HG02884 (cell line): ENCODE results near the gene NCKAP5.
"Not testable (repeated sequence)": the region's sequence is repeated elsewhere in the genome, so short reads cannot be mapped to it uniquely, and the experiment has no call there.

Experiments
- ATAC-seq: cut with Tn5 transposase; IDR thresholded peaks from one replicate; pipeline ENCODE4 v1.9.1; 2021; ENCODE audit warnings: mild to moderate bottlenecking, moderate library complexity; ENCODE audit not compliant: unreplicated experiment

Gene NCKAP5

GRCh38 chr2:132860220-132860619 lies 708.0 kb downstream of the NCKAP5 start:
- no peak for ATAC-seq

- ATAC-seq = no peak
Observed at GRCh38 chr2:132859590-132859989, 708.7 kb downstream of the NCKAP5 start.

GRCh38 chr2:132857319-132857718 lies 710.9 kb downstream of the NCKAP5 start:
- no peak for ATAC-seq

GRCh38 chr2:132850688-132851087 lies 717.6 kb downstream of the NCKAP5 start:
- ATAC-seq = no peak

GRCh38 chr2:132849118-132849517 lies 719.1 kb downstream of the NCKAP5 start:
- no peak for ATAC-seq

DNA sequence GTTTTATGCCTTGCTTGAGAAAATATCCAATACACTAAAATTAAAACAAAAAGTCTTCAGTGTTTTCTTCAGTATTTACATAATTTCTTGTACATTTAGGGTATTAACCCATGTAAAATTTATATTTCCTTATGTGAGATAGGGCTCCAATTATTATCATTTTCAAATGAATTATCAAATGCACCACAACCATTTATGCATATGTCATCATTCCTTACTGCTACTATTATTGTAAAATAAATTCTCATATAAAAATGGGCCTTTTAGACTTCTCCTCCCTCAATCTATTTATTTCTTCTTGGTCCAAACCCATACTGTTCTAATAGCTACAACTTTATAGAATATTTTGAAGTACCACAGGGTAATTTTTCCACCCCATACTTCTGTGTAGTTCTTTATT lies 722.9 kb downstream of the NCKAP5 start:
- no peak for ATAC-seq

DNA sequence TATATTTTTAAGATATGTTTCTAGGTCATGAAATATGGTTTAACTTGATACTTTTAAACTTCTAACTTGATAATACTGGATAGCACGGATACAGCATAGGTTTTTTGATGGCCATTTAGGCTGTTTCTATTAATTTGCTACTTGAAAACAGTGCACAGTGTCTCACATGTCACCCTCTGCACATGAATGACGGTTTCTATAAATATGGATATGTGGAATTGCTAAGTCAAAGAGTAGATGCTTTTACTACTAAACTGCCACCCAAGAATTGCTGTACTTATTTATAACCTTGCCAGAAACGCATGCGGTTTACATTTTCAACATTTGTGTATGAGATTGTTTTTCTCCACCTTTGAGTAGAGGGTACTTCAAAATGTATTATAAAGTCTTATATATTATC lies 723.7 kb downstream of the NCKAP5 start:
- no peak for ATAC-seq

DNA sequence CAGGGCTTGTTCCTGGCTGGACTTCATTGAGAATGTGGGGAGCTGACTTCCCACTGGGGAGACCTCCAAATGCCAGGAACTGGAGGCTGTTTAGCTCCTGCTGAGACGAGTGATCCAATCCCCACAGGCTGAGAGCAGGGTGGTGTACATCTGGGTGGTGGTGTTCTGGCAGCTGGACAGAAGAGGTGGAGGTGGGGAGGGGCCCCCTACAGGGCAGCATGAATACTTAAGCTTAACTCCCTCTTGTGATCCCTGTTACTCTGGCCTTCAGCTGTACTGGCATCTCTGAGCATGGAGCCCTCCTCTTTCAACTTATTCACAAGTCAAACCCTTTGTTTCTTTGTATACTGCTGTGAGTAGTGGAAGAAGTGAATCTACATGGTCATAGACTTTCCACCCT lies 730.5 kb downstream of the NCKAP5 start:
- no peak for ATAC-seq

DNA sequence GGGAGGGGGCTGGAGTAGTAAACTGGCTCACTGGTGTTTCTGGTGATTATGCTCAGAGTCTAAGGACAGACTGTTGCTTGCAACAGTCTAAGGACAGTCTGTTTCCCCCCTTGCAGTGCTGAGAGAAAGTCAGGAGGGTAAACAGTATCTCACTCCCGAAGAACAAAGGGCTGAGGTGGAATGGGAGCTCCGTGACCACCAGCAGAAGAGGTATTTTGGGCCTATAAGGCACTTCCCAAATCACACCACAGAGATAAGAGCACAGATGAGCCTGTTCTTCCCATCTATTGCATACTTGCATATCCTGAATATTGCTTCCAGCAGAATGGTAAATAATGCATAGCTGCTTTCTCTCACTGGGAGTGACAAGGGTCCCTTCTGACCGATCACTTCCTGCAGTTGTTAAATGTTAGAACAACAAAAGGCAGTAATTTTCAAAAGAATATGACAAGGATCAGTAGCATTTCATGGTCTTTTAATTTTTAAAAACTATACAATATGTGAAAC lies 737.9 kb downstream of the NCKAP5 start:
- no peak for ATAC-seq

- ATAC-seq = no peak
Observed at GRCh38 chr2:132825601-132826000, 742.7 kb downstream of the NCKAP5 start.

- ATAC-seq = no peak
Observed at GRCh38 chr2:132824716-132825115, 743.5 kb downstream of the NCKAP5 start.

- ATAC-seq = no peak
Observed at GRCh38 chr2:132816234-132816633, 752.0 kb downstream of the NCKAP5 start.

DNA sequence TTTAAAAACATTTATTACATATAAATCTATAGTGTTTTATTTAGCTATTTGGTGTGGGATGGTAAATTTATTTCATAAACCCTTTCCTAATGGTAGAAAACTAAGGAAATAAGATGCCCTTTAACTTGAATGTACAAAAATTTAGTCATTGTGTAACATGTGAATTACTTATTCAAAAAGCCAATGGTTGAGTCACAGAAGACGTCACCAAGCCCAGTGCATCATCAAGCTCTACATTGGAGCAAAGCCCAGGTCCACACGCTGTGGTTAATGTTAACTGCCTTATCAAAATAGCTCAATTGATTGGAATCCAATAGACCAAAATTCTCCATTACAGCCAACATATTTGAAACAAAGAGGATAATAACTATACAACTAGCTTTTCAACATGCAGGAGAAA lies 752.7 kb downstream of the NCKAP5 start:
- no peak for ATAC-seq

DNA sequence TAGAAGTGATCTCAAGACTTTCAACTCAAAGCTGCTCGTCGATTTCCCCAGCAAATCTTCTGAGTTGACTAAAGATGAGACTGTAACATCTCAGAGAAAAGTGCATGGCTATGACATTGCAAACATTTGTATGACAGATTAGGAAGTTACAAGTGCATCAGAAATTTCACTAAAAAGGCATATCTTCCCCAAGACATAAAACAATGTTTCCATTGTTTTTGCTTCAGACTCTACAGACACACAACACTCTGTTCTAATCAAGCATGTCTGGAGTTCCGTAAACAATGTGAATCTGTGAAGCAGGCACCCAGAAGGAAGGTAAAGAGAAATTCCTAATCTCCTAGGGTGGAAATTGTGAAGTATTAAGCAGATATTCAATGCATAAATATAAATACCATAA lies 753.6 kb downstream of the NCKAP5 start:
- ATAC-seq = no peak

DNA sequence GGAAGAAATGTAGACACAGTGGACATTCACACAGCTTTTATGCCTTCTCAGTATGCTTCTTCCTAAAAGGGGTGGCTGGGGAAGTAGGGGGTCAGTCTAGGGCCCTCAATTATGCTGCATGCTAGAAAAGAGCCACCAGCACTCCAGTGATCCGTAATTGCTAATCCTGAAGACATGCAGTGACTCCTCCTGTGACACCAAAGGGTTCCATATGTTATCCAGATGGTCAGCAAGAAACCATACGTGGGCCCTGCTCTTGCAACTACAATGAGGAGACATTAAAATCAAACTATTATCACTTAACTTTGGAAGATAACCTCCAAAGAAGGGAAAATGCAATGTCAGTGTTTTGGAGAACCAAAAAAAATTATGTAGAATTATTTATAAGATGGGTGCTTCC lies 754.8 kb downstream of the NCKAP5 start:
- no peak for ATAC-seq

DNA sequence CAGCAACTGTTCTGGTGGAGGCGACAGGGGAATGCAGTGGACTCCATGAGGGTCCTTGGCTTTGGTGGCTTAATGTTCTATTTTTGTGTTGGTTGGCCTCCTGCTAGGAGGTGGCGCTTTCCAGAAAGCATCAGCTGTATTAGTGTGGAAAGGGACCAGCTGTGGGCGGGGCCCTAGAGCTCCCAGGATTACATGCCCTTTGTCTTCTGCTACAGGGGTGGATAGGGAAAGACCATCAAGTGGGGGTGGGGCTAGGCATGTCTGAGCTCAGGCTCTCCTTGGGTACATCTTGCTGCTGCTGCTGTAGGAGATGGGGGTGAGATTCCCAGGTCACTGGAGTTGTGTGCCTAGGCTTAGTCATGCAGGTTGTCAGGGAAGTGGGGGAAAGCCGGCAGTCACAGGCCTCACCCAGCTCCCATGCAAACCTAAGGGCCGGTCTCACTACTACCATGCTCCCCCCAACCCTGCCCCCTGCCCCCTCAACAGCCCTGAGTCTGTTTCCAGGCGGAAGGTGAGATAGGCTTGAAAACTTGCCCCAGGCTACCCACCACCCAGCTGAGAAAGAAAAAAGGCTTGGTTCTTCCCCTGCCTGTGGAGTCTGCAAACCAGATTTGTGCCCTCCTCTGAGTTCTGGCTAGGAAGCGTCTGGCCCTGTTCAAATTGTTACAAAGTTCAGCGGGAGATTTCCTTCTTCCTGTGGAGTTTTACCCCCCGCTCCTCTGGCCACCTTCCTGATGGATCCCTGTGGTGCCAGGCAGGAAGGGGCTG lies 756.9 kb downstream of the NCKAP5 start:
- ATAC-seq = no peak

- not testable (repeated sequence) for ATAC-seq
Observed at GRCh38 chr2:132809962-132810361, 758.3 kb downstream of the NCKAP5 start.

DNA sequence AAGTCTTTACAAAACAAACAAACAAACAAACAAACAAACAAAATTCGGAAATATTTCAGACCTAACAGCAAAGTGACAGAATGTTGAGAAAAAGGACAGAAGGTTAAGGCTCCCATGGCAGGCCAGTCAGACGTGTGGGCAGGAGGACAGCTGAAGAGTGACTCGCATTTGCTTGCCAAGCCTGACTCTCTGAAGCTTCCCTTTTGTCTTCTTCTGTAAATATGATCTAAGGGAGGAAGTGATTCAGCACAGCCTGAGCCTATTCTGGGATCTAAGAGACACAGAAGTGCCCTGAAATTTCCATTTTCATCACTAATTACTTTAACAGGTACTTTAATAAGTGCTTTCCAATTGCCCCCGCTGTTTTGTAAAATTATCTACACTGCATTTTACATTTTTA lies 764.2 kb downstream of the NCKAP5 start:
- no peak for ATAC-seq

- no peak for ATAC-seq
Observed at GRCh38 chr2:132798341-132798740, 769.9 kb downstream of the NCKAP5 start.

DNA sequence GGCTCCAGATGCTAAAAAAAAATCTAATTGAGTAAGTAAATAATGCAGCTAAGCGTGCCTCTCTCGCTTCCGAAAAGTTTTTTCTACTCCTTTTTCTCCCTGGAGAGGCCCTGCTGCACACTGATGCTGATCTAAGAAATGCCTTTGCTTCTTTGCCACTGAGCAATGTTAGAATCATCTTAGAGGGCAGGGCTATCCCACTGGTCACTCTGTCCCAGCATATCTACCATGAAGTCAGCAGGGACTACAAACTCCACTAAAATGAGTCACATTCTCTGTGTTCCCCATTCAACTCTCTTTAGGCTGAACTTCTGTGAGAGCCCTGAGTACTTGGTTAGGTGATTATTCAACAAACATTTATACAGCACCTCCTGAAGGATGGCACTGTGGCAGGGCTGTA lies 770.7 kb downstream of the NCKAP5 start:
- ATAC-seq = no peak

DNA sequence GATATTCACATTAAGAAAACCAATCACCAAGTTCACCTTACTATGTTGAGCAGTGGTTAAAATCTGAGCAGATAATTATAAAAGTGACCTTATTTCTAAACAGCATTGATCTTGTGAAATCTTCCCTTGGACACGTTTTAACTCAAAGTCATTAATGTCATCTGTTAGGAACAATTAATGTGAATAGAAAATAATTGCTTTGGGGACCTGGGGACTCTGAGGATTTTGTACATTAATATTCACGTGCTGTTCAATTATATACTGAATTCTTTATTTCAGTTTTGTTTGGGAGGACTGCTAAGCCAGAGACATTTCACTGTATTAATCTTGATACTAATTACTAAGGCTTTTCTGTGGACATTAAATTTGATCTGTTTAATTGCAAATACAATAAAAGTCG lies 771.2 kb downstream of the NCKAP5 start:
- ATAC-seq = no peak

DNA sequence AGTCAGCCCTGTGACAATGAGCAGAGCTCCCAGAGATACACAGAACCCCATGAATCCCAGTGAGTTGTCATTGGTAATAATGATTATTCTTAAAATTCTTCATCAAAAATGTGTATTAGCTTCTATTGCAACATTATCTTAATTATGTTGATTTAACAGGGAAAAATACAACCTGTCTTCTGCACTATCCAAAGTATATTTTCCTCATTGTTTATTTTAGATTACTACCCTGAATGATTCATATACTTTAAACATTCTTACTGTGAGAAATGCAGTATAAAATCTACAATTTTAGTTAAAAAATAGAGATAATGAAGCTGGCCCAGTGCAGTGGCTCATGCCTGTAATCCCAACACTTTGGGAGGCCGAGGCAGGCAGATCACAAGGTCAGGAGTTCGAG lies 773.0 kb downstream of the NCKAP5 start:
- no peak for ATAC-seq

- ATAC-seq = no peak
Observed at GRCh38 chr2:132793532-132793931, 774.7 kb downstream of the NCKAP5 start.
